DOHH2 (cell line): ENCODE measurements around the gene WDR5.

ENCODE experiments used
- H3F3A ChIP-seq: fragments of 200-600 bp; sonication (generic), shearing (Covaris generic); 2 replicates; pipeline ENCODE4 v1.6.0; 2016; ENCODE audit warnings: antibody characterized with exemption, mild to moderate bottlenecking; ENCODE audit not compliant: control insufficient read depth, insufficient read depth
- H3K27ac ChIP-seq: fragments of 200-600 bp; sonication (generic); 2 replicates; pipeline ENCODE4 v1.5.1; 2014; ENCODE audit warnings: low read depth, mild to moderate bottlenecking, low read length, moderate library complexity
- H3K27me3 ChIP-seq: fragments of 200-600 bp; sonication (generic); 2 replicates; pipeline ENCODE4 v1.6.1; 2014; ENCODE audit warnings: mild to moderate bottlenecking, low read length, mixed read lengths; ENCODE audit not compliant: control insufficient read depth
- H3K36me3 ChIP-seq: fragments of 200-600 bp; sonication (generic); 2 replicates; pipeline ENCODE4 v1.6.1; 2014; ENCODE audit warnings: mild to moderate bottlenecking, low read length, moderate library complexity, mixed read lengths; ENCODE audit not compliant: control insufficient read depth
- H3K4me1 ChIP-seq: fragments of 200-600 bp; sonication (generic); 2 replicates; pipeline ENCODE4 v1.6.1; 2014; ENCODE audit warnings: mild to moderate bottlenecking, low read length, mixed read lengths; ENCODE audit not compliant: control insufficient read depth
- H3K4me2 ChIP-seq: fragments of 200-600 bp; sonication (generic); 2 replicates; pipeline ENCODE4 v1.6.0; 2014; ENCODE audit warnings: mild to moderate bottlenecking, low read length, moderate library complexity
- H3K4me3 ChIP-seq: fragments of 200-600 bp; sonication (generic); 2 replicates; pipeline ENCODE4 v1.5.1; 2014; ENCODE audit warnings: mild to moderate bottlenecking, low read length, mixed read lengths
- H3K79me2 ChIP-seq: fragments of 200-600 bp; sonication (generic); 2 replicates; pipeline ENCODE4 v1.6.1; 2014; ENCODE audit warnings: mild to moderate bottlenecking, low read length, mixed read lengths; ENCODE audit not compliant: control insufficient read depth
- H3K9me2 ChIP-seq: fragments of 200-600 bp; sonication (generic); replicated peaks from 2 replicates; pipeline ENCODE4 v1.6.1; 2014; ENCODE audit warnings: mild to moderate bottlenecking, low read length, mixed read lengths; ENCODE audit not compliant: control insufficient read depth
- H3K9me3 ChIP-seq: fragments of 200-600 bp; sonication (generic); 2 replicates; pipeline ENCODE4 v1.6.1; 2014; ENCODE audit warnings: antibody characterized with exemption, low read length, mixed read lengths; ENCODE audit not compliant: control insufficient read depth, insufficient read depth
- H4K20me1 ChIP-seq: fragments of 200-600 bp; sonication (generic); 2 replicates; pipeline ENCODE4 v1.6.0; 2014; ENCODE audit warnings: low read depth, mild to moderate bottlenecking, antibody characterized with exemption, low read length, moderate library complexity; ENCODE audit not compliant: control insufficient read depth, insufficient read depth
- EZH2phosphoT487 ChIP-seq: fragments of 200-600 bp; sonication (generic); IDR thresholded peaks from 2 replicates; pipeline ENCODE4 v1.6.1; 2017; ENCODE audit warnings: borderline replicate concordance, mild to moderate bottlenecking, antibody characterized with exemption, low read length, moderate library complexity, mixed read lengths
- TF ChIP-seq, protein P1 (sequence below): fragments of 200-600 bp; sonication (generic); IDR thresholded peaks from one replicate; pipeline ENCODE4 v1.5.1; 2014; ENCODE audit warnings: antibody characterized with exemption, mild to moderate bottlenecking, low read depth, low read length; ENCODE audit not compliant: poor library complexity, severe bottlenecking

WDR5 gene

DNA sequence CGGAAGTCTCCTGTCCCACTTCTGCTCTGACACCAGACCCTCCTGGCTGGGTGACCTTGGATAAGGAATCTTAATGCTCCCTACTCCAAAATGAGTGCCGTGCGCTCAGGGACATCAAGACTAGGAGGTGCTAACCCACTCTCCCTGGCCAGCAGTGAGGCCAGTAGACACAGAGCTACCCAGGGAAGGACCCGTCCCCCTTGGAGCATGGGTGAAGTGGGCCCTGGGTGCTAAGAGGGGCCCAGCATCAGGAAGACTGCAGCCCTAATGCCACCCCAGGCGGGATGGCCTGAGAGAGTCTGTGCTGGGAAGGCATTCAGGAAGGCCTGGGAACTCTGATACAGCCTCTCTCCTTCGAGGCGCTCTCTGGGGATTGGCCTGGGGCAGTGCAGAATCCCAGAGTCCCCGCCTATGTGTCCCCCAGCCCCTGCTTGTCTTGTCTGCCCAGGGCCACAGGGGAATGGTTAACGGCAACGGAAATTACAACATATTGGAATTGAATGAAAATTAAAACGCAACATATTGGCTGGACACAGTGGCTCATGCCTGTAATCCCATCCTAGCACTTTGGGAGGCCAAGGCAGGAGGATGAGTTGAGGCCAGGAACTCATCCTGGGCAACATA is 58.1 kb downstream of the WDR5 start:
- Histone ChIP-seq H3K27me3 (no peaks in the 10 kb centered on the region), H3K4me3 (no peak overlapping the region), H3K27ac (no peak overlapping the region), H3K36me3 (no peaks in the 10 kb centered on the region), H3K9me2 (no peaks in the 10 kb centered on the region), H3K9me3 (no peaks in the 10 kb centered on the region), H3K4me1 (no peaks in the 10 kb centered on the region), H3K4me2 (no peak overlapping the region), H3K79me2 (no peaks in the 10 kb centered on the region), H3F3A (no peaks in the 10 kb centered on the region), H4K20me1 (no peaks in the 10 kb centered on the region)
- no peak for TF ChIP-seq EZH2phosphoT487
- TF ChIP-seq, protein P1, sequence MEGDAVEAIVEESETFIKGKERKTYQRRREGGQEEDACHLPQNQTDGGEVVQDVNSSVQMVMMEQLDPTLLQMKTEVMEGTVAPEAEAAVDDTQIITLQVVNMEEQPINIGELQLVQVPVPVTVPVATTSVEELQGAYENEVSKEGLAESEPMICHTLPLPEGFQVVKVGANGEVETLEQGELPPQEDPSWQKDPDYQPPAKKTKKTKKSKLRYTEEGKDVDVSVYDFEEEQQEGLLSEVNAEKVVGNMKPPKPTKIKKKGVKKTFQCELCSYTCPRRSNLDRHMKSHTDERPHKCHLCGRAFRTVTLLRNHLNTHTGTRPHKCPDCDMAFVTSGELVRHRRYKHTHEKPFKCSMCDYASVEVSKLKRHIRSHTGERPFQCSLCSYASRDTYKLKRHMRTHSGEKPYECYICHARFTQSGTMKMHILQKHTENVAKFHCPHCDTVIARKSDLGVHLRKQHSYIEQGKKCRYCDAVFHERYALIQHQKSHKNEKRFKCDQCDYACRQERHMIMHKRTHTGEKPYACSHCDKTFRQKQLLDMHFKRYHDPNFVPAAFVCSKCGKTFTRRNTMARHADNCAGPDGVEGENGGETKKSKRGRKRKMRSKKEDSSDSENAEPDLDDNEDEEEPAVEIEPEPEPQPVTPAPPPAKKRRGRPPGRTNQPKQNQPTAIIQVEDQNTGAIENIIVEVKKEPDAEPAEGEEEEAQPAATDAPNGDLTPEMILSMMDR = no peak

DNA sequence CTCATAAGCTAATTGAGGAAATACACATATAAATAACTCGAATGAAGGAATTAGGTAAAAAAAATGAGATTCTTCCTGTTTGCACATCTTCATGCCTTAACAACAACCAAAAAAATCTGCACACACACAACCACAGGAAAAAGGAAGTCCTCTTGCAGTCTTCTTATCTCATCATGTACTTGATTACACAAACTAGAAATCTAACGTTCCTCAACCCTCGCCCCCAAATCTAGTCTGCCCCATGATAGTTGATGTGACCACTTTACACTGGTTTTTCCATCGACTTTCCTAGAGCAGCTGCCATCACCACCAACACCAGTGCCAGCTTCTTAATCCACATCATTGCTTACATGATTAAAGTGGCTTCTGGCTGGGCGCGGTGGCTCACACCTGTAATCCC is 59.7 kb downstream of the WDR5 start:
- no peak overlapping the region for H3K4me2 ChIP-seq
- H3K4me3 ChIP-seq = no peak overlapping the region
- no peaks in the 10 kb centered on the region for H3K4me1 ChIP-seq
- no peaks in the 10 kb centered on the region for H3F3A ChIP-seq
- no peak overlapping the region for H3K27ac ChIP-seq
- no peaks in the 10 kb centered on the region for H3K36me3 ChIP-seq
- no peaks in the 10 kb centered on the region for H3K79me2 ChIP-seq
- H3K9me2 ChIP-seq = no peaks in the 10 kb centered on the region
- H3K27me3 ChIP-seq = no peaks in the 10 kb centered on the region
- TF ChIP-seq, protein P1 = no peak
- no peak for TF ChIP-seq EZH2phosphoT487
- no peaks in the 10 kb centered on the region for H3K9me3 ChIP-seq
- no peaks in the 10 kb centered on the region for H4K20me1 ChIP-seq

DNA sequence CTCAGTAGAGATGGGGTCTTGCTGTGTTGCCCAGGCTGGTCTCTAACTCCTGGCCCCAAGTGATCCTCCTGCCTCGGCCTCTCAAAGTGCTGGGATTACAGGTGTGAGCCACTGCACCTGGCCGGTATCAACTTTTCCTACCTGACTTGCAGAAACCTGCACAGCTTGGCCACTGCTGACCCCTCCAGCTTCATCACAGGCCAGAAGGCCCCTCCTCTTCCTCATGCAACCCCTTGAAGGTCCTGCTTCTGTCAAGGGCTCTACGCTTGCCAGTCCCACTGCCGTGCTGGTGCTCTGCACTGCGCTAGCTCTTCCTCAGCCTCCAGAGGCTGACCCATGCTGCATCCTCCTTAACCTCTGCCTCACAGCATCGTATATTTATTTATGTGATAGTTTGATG is 61.0 kb downstream of the WDR5 start:
- Histone ChIP-seq H3F3A (no peaks in the 10 kb centered on the region), H3K27ac (no peak overlapping the region), H3K4me3 (no peak overlapping the region), H4K20me1 (no peaks in the 10 kb centered on the region), H3K9me3 (no peaks in the 10 kb centered on the region), H3K79me2 (no peaks in the 10 kb centered on the region), H3K9me2 (no peaks in the 10 kb centered on the region), H3K4me2 (no peak overlapping the region), H3K36me3 (no peaks in the 10 kb centered on the region), H3K27me3 (0 out of 2 replicates have a peak, but pooled peaks cover 3% of the 10 kb centered on the region), H3K4me1 (no peaks in the 10 kb centered on the region)
- TF ChIP-seq, protein P1 = no peak
- no peak for TF ChIP-seq EZH2phosphoT487
